GM12878 (cell line): Measurements from ENCODE around the gene SRA1. TPM values are rescaled to one million over a fixed set of nuclear protein-coding genes. Genes with fewer than 3 reads are reported as not detected.

ENCODE experiments used
- ATAC-seq: fragments of 200-7000 bp; cut with Tn5 transposase; 3 replicates; pipeline ENCODE4 v1.9.1; 2020; ENCODE audit warnings: mild to moderate bottlenecking, moderate library complexity
- BruUV-seq: library from RNA; stranded (reverse); fragments of 400-500 nt; replicated peaks from 2 replicates; lab custom pipeline; 2021; lab: Mats Ljungman, UMichigan
- CTCF ChIA-PET: fragments of 300-600 bp; sonication (Branson Sonifier 250); formaldehyde crosslinking; extraction: SDS; loops from one replicate; lab custom pipeline; 2021; ENCODE audit warnings: inconsistent platforms; lab: Yijun Ruan, JAX
- POLR2A ChIA-PET: fragments of 350-600 bp; formaldehyde crosslinking; extraction: SDS; loops from one replicate; lab custom pipeline; 2021; ENCODE audit warnings: inconsistent platforms; lab: Charles Lee
- RAD21 ChIA-PET: fragments of 300-600 bp; sonication (Branson Sonifier 250); formaldehyde crosslinking; loops from one replicate; lab custom pipeline; 2023; ENCODE audit warnings: antibody characterized with exemption; ENCODE audit not compliant: unreplicated experiment; lab: Charles Lee
- SMC1A ChIA-PET: fragments of 300-600 bp; sonication (Branson Sonifier 250); formaldehyde crosslinking; loops from one replicate; lab custom pipeline; 2023; ENCODE audit not compliant: unreplicated experiment, uncharacterized antibody; lab: Charles Lee
- DNase-seq: peaks from one replicate; pipeline ENCODE4 v3.0.0-alpha.2; 2011; ENCODE audit warnings: low read depth, low spot score
- FAIRE-seq: peaks from 3 replicates; lab custom pipeline; 2011; peaks lifted over from hg19 to GRCh38; lab: Jason Lieb, UNC
- H2AFZ ChIP-seq: 2 replicates; pipeline ENCODE4 v1.6.0; 2011; ENCODE audit warnings: low read depth, low read length, control low read depth; ENCODE audit not compliant: control insufficient read depth
- H3K27ac ChIP-seq: 2 replicates; pipeline ENCODE4 v1.5.1; 2011; ENCODE audit warnings: control low read depth; ENCODE audit not compliant: control insufficient read depth, insufficient read depth
- H3K27me3 ChIP-seq, 2 experiments: replicated peaks in 1 of 2; 2 replicates each; pipeline versions ENCODE4 v1.6.0 to v1.6.1; 2011; ENCODE audit warnings: low read length in 1 of 2; ENCODE audit not compliant: control insufficient read depth in 2 of 2, insufficient read depth in 2 of 2
- H3K36me3 ChIP-seq, 2 experiments: 2 replicates each; pipeline ENCODE4 v1.5.1; 2011; ENCODE audit warnings: low read length in 1 of 2; ENCODE audit not compliant: control insufficient read depth in 2 of 2, insufficient read depth in 2 of 2
- H3K4me1 ChIP-seq: 2 replicates; pipeline ENCODE4 v1.6.1; 2011; ENCODE audit warnings: mild to moderate bottlenecking, low read length, moderate library complexity, mixed read lengths; ENCODE audit not compliant: control insufficient read depth, insufficient read depth
- H3K4me2 ChIP-seq: 2 replicates; pipeline ENCODE4 v1.6.0; 2011; ENCODE audit warnings: control low read depth; ENCODE audit not compliant: control insufficient read depth, insufficient read depth
- H3K4me3 ChIP-seq: fragments of 200-600 bp; sonication (generic); 2 replicates; pipeline ENCODE4 v1.5.1; 2016
- H3K79me2 ChIP-seq: 2 replicates; pipeline ENCODE4 v1.6.0; 2011; ENCODE audit warnings: low read length; ENCODE audit not compliant: control insufficient read depth, insufficient read depth
- H3K9ac ChIP-seq: 2 replicates; pipeline ENCODE4 v1.8.0; 2011; ENCODE audit warnings: low read length, control low read depth, mixed read lengths; ENCODE audit not compliant: control insufficient read depth, insufficient read depth
- H3K9me3 ChIP-seq: replicated peaks from 3 replicates; pipeline ENCODE4 v1.5.1; 2011; ENCODE audit warnings: mild to moderate bottlenecking, low read length; ENCODE audit not compliant: control insufficient read depth, insufficient read depth
- H4K20me1 ChIP-seq: 2 replicates; pipeline ENCODE4 v1.6.0; 2011; ENCODE audit not compliant: control insufficient read depth, insufficient read depth
- ATF2 ChIP-seq: IDR thresholded peaks from 2 replicates; pipeline ENCODE4 v1.6.1; 2012; ENCODE audit warnings: low read length, inconsistent platforms
- BCL3 ChIP-seq: IDR thresholded peaks from 2 replicates; pipeline ENCODE4 v1.6.1; 2011; ENCODE audit warnings: borderline replicate concordance, low read depth, mild to moderate bottlenecking, moderate library complexity, low read length; ENCODE audit not compliant: insufficient read depth, poor library complexity, severe bottlenecking
- BHLHE40 ChIP-seq, 2 experiments: fragments of 450-650 bp in 1 of 2; IDR thresholded peaks; 2 replicates each; pipeline ENCODE4 v1.6.1; 2011 to 2017; ENCODE audit warnings: low read depth in 2 of 2, borderline replicate concordance in 1 of 2, improper control_type of control experiment in 1 of 2, low read length in 1 of 2, mild to moderate bottlenecking in 1 of 2
- CREM ChIP-seq: IDR thresholded peaks from 2 replicates; pipeline ENCODE4 v1.6.1; 2014; ENCODE audit warnings: antibody characterized with exemption, low read depth
- FOXK2 ChIP-seq: fragments of 450-650 bp; IDR thresholded peaks from 2 replicates; pipeline ENCODE4 v1.6.1; 2017; ENCODE audit warnings: mild to moderate bottlenecking, moderate library complexity
- MTA3 ChIP-seq: IDR thresholded peaks from 2 replicates; pipeline ENCODE4 v1.6.1; 2012; ENCODE audit warnings: low read length, inconsistent platforms, borderline replicate concordance
- RELB ChIP-seq: fragments of 450-650 bp; IDR thresholded peaks from 2 replicates; pipeline ENCODE4 v1.6.1; 2017; ENCODE audit warnings: low read depth, mild to moderate bottlenecking, moderate library complexity
- SMARCA5 ChIP-seq: fragments of 450-650 bp; IDR thresholded peaks from 2 replicates; pipeline ENCODE4 v1.6.1; 2017; ENCODE audit warnings: mild to moderate bottlenecking
- SREBF2 ChIP-seq: IDR thresholded peaks from 2 replicates; pipeline ENCODE4 v1.6.1; 2012; ENCODE audit warnings: mild to moderate bottlenecking, low read length
- TBL1XR1 ChIP-seq: IDR thresholded peaks from 2 replicates; pipeline ENCODE4 v1.6.1; 2012; ENCODE audit warnings: low read depth, low read length, improper control_type of control experiment
- USF2 ChIP-seq: IDR thresholded peaks from 2 replicates; pipeline ENCODE4 v1.6.1; 2011; ENCODE audit warnings: low read depth, low read length, improper control_type of control experiment, borderline replicate concordance
- ZNF592 ChIP-seq: fragments of 450-650 bp; IDR thresholded peaks from 2 replicates; pipeline ENCODE4 v1.6.1; 2017; ENCODE audit warnings: mild to moderate bottlenecking, moderate library complexity
- WGBS: methylation state at CpG from one replicate; pipeline ENCODE4 v1.1.6; 2016; ENCODE audit warnings: low lambda C conversion rate; ENCODE audit not compliant: insufficient replicate concordance, insufficient coverage; ENCODE audit errors: missing lambda C conversion rate; 5-methylcytosine and 5-hydroxymethylcytosine counted together
- in situ Hi-C: fragments of 300-500 bp; cut with MboI; formaldehyde crosslinking; loops from 9 replicates; pipeline ENCODE4 v1.14.3; 2018; ENCODE audit warnings: mixed read lengths
- intact Hi-C: fragments of 100-400 bp; cut with micrococcal nuclease; formaldehyde crosslinking; loops from one replicate; pipeline ENCODE4 v1.14.2; 2022; ENCODE audit not compliant: unreplicated experiment
- polyA plus RNA-seq, 11 experiments: library from polyadenylated mRNA; depleted of rRNA in 4 of 11; unstranded in 6 of 11; stranded (reverse) in 5 of 11; fragments of >200 nt; fragmentation: Nextera tagmentation in 4 of 11; fragmentation: Illumina TruSeq in 1 of 11; extraction: Ambion mirVana in 4 of 11; extraction: Trizol in 1 of 11; gene quantifications; 1 replicate in 1 of 11; 2 replicates in 10 of 11; pipeline versions ENCODE4 v1.2.1 to v1.2.3, GENCODE V29; 2011 to 2016; ENCODE audit warnings: inconsistent platforms in 2 of 11, missing spikeins in 2 of 11, low read depth in 1 of 11
- total RNA-seq, 4 experiments: library from RNA; depleted of rRNA in 3 of 4; stranded (reverse); fragments of >200 nt in 3 of 4; fragmentation: Illumina TruSeq in 1 of 4; extraction: Trizol in 1 of 4; gene quantifications; 2 replicates each; pipeline versions ENCODE4 v1.2.1 to v1.2.3, GENCODE V29; 2013 to 2021

SRA1 gene
- total and polyA plus RNA-seq, 10 of the 15 experiments (the other 5 are each of a cell fraction or from before 2014, with no cell fraction given): 35.3 to 127 (median 56.1) TPM

GRCh38 chr5:140570488-140570887 is 13.2 kb upstream of the SRA1 start:
- FAIRE-seq: no peak
- no peak overlapping the region for H3K9ac ChIP-seq
- no peak overlapping the region for H3K4me2 ChIP-seq
- ChIA-PET CTCF (interaction anchor here (1.3 to 1.8 kb wide), 2 partner anchors 64 to 68 kb away, joined by 4 to 10 read pairs; no protein-coding TSS in a partner anchor), POLR2A (interaction anchor here (0.5 to 3.4 kb wide), 3 partner anchors 12 to 482 kb away, joined by 4 to 22 read pairs (median 7); partner anchors contain the start of gene SRA1), SMC1A (interaction anchor here (0.7 to 2.5 kb wide), 4 partner anchors 16 to 197 kb away, joined by 3 to 9 read pairs (median 4); partner anchors contain the start of gene EIF4EBP3), RAD21 (interaction anchor here (1.3 to 2.4 kb wide), 2 partner anchors 13 to 17 kb away, joined by 7 read pairs; partner anchors contain the start of gene SRA1)
- no peaks in the 10 kb centered on the region for H4K20me1 ChIP-seq
- no peak for DNase-seq
- no peak for ATAC-seq
- 100% methylated on average over 1 of the region's 1 CpG for WGBS
- intact Hi-C loops: no loop called here
- no peaks in the 10 kb centered on the region for H3K27me3 ChIP-seq
- H2AFZ ChIP-seq: no peak overlapping the region
- peaks cover 27% of the 10 kb centered on the region for H3K79me2 ChIP-seq
- H3K9me3 ChIP-seq: no peaks in the 10 kb centered on the region
- in situ Hi-C loops: no loop called here
- H3K36me3 ChIP-seq: peaks cover 6 to 8% of the 10 kb centered on the region in 2 experiments; a peak in 3 of 4 replicates
- no TSS peak for BruUV-seq
- H3K27ac ChIP-seq: no peak overlapping the region
- no peak for TF ChIP-seq BCL3
- no peak for TF ChIP-seq RELB
- no peak for TF ChIP-seq MTA3
- TF ChIP-seq TBL1XR1: no peak
- no peak for TF ChIP-seq CREM
- no peak for TF ChIP-seq SMARCA5
- TF ChIP-seq USF2: no peak
- no peak for TF ChIP-seq SREBF2
- no peak for TF ChIP-seq FOXK2
- TF ChIP-seq ZNF592: no peak
- TF ChIP-seq ATF2: no peak
- TF ChIP-seq BHLHE40 (IDR thresholded peaks at IDR 0.05; ENCODE audit: borderline replicate concordance in 1 of 2, low read depth in 2 of 2, low read length in 1 of 2): no peak
- H3K4me1 ChIP-seq: peaks cover 41% of the 10 kb centered on the region
- no peak overlapping the region for H3K4me3 ChIP-seq
